Measurements from ENCODE around the gene ELANE. TPM values are rescaled to one million over a fixed set of nuclear protein-coding genes. Genes with fewer than 3 reads are reported as not detected.

The ELANE gene
- total RNA-seq, 1 donor from 2014 or later = not detected

GRCh38 chr19:885536-886224 lies 33.6 kb downstream of the ELANE start:
- no peaks in the 10 kb centered on the region for H3K4me1 Mint-ChIP-seq (ENCODE audit: unreplicated experiment)
- H3K27ac Mint-ChIP-seq = no peak overlapping the region
- H3K4me3 Mint-ChIP-seq = no peak overlapping the region
- H3K36me3 Mint-ChIP-seq = peaks cover 5% of the 10 kb centered on the region
- DNase-seq (ENCODE audit: extremely low spot score, unreplicated experiment) = no peak
- no peaks in the 10 kb centered on the region for H3K27me3 Mint-ChIP-seq
- no peak for TF ChIP-seq CTCF (conservative IDR thresholded peaks at IDR 0.05)
- H3K9me3 Mint-ChIP-seq = no peaks in the 10 kb centered on the region

DNA sequence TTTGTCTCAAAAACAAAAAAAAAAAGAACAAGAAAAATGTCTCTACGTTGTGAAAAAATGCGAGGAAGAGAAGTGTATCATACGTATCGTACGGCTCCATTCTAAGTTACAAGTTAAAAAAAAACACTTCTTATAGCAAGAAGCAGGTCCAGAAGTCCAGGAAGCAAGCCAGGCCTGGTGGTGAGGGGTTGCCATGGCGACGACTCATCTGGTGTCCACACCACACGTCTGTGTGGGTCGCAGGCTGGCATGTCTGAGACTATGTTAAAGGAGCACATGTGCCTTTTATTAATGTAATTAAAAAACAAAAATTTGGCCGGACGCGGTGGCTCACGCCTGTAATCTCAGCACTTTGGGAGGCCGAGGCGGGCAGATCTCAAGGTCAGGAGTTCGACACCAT lies 35.0 kb downstream of the ELANE start:
- no peaks in the 10 kb centered on the region for H3K36me3 Mint-ChIP-seq
- TF ChIP-seq CTCF (conservative IDR thresholded peaks at IDR 0.05) = no peak
- no peaks in the 10 kb centered on the region for H3K4me1 Mint-ChIP-seq (ENCODE audit: unreplicated experiment)
- no peak overlapping the region for H3K4me3 Mint-ChIP-seq
- no peak overlapping the region for H3K27ac Mint-ChIP-seq
- no peak for DNase-seq (ENCODE audit: extremely low spot score, unreplicated experiment)
- no peaks in the 10 kb centered on the region for H3K27me3 Mint-ChIP-seq
- no peaks in the 10 kb centered on the region for H3K9me3 Mint-ChIP-seq

- Mint-ChIP-seq H3K4me3 (no peak overlapping the region), H3K27me3 (no peaks in the 10 kb centered on the region), H3K27ac (no peak overlapping the region)
Observed at GRCh38 chr19:887599-887998, 35.5 kb downstream of the ELANE start.

DNA sequence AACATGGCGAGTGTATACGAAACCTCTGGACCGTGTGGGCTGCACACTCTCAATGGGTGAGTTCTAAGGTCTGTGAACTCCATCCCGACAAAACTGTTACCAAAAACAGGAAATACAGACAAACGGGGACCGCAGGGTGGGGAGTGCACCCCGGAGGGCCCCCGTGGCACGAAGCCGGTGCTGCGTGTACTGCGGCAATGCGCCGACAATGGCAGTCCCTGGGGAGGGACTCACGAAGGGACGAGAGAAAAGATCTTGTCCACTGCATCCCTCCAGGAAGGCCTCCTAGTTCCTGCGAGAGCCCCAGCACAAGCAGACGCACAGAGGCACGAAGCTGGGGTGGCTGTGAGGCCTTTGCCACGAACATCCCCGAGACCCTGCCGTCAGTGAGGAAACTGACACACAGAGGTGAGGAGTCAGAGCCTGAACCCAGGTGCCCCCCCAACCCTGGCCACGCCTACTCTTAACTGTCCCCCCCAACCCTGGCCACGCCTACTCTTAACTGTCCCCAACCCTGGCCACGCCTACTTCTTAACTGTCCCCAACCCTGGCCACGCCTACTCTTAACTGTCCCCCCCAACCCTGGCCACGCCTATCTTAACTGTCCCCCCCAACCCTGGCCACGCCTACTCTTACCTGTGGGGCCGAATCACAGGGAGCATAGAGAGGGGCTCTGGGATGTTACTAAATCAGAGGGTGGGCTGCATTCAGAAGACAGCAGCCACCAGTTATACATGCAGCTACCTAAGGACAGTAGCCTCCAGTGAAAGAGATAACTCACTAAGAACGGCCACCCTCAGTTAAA lies 36.7 kb downstream of the ELANE start:
- no peak overlapping the region for H3K4me3 Mint-ChIP-seq
- H3K27me3 Mint-ChIP-seq = peaks cover 5% of the 10 kb centered on the region
- no peaks in the 10 kb centered on the region for H3K9me3 Mint-ChIP-seq
- H3K4me1 Mint-ChIP-seq (ENCODE audit: unreplicated experiment) = peaks cover 6% of the 10 kb centered on the region
- no peak for TF ChIP-seq CTCF (conservative IDR thresholded peaks at IDR 0.05)
- peaks cover 4% of the 10 kb centered on the region for H3K36me3 Mint-ChIP-seq
- DNase-seq (ENCODE audit: extremely low spot score, unreplicated experiment) = no peak
- H3K27ac Mint-ChIP-seq = no peak overlapping the region

More at GRCh38 chr19:887599-887998, 35.5 kb downstream of the ELANE start:
- H3K36me3 Mint-ChIP-seq = no peaks in the 10 kb centered on the region
- no peak for TF ChIP-seq CTCF (conservative IDR thresholded peaks at IDR 0.05)
- no peaks in the 10 kb centered on the region for H3K9me3 Mint-ChIP-seq
- no peaks in the 10 kb centered on the region for H3K4me1 Mint-ChIP-seq (ENCODE audit: unreplicated experiment)
- DNase-seq (ENCODE audit: extremely low spot score, unreplicated experiment) = no peak

DNA sequence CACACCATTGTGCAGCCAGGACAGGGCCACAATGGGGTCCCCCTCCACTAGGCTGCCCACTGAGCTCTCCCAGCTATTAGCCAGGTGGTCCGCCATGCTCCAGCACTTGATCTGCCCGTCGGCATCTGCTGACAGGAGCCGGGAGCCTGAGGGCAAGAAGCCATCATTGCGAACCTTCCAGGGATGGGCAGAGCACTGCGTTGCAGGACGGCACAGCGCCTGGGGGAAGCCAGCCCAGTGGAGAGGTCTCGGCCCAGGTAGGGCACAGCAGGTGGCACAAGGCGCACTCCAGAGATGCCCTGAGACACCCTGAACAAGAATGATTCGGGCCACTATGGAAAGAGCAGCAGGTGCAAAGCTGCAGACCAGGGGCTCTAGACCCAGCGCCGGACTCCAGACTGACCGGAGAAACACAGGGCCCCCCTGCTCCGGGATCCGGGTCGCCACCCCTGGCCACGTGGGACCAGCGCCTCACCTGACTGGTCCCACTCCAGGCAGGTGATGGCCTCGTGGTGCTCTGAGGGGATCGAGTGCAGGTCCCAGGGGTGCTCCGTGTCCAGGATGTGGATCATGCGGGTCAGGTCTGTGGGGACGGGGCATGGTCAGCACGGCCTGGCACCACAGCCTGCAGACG lies 37.7 kb downstream of the ELANE start:
- DNase-seq (ENCODE audit: extremely low spot score, unreplicated experiment) = no peak
- no peak for TF ChIP-seq CTCF (conservative IDR thresholded peaks at IDR 0.05)
- Mint-ChIP-seq H3K4me3 (peak overlapping the region; percentile 45), H3K9me3 (no peaks in the 10 kb centered on the region), H3K4me1 (ENCODE audit: unreplicated experiment) (peaks cover 6% of the 10 kb centered on the region), H3K27me3 (peaks cover 5% of the 10 kb centered on the region), H3K27ac (no peak overlapping the region), H3K36me3 (peaks cover 4% of the 10 kb centered on the region)

Data from type B pancreatic cell (in vitro differentiated cells).